H9 (cell line): ENCODE data around the gene TGFB1I1. TPM values are rescaled to one million over a fixed set of nuclear protein-coding genes. Genes with fewer than 3 reads are reported as not detected.
"Not testable (repeated sequence)": the region's sequence is repeated elsewhere in the genome, so short reads cannot be mapped to it uniquely, and the experiment has no call there.

Experiments used
- DNase-seq: peaks from one replicate; pipeline ENCODE4 v3.0.0-alpha.2; 2017
- H2AFZ ChIP-seq: one replicate; pipeline ENCODE4 v1.6.1; 2013; ENCODE audit warnings: mild to moderate bottlenecking, low read length, control low read depth, moderate library complexity
- H2AK5ac ChIP-seq: 2 replicates; pipeline ENCODE4 v1.6.1; 2013; ENCODE audit warnings: low read length, control low read depth, mixed read lengths; ENCODE audit not compliant: insufficient read length
- H2BK120ac ChIP-seq: one replicate; pipeline ENCODE4 v1.6.1; 2013; ENCODE audit warnings: low read depth, mild to moderate bottlenecking, low read length, control low read depth, inconsistent platforms; ENCODE audit not compliant: poor library complexity, severe bottlenecking
- H2BK12ac ChIP-seq: 2 replicates; pipeline ENCODE4 v1.6.1; 2013; ENCODE audit warnings: low read length, control low read depth, mixed read lengths, low read depth; ENCODE audit not compliant: insufficient read length
- H2BK15ac ChIP-seq: 2 replicates; pipeline ENCODE4 v1.6.1; 2013; ENCODE audit warnings: low read depth, low read length, control low read depth
- H2BK20ac ChIP-seq: one replicate; pipeline ENCODE4 v1.6.1; 2013; ENCODE audit warnings: low read depth, mild to moderate bottlenecking, low read length, control low read depth, inconsistent platforms; ENCODE audit not compliant: poor library complexity, severe bottlenecking
- H2BK5ac ChIP-seq: 2 replicates; pipeline ENCODE4 v1.6.1; 2013; ENCODE audit warnings: low read length, control low read depth, mixed read lengths; ENCODE audit not compliant: insufficient read length
- H3K14ac ChIP-seq: 2 replicates; pipeline ENCODE4 v1.6.1; 2013; ENCODE audit warnings: low read length, control low read depth; ENCODE audit not compliant: insufficient read depth
- H3K18ac ChIP-seq: 2 replicates; pipeline ENCODE4 v1.6.1; 2013; ENCODE audit warnings: low read depth, mild to moderate bottlenecking, mixed read lengths, low read length, control low read depth; ENCODE audit not compliant: insufficient read length
- H3K23ac ChIP-seq: 2 replicates; pipeline ENCODE4 v1.6.1; 2013; ENCODE audit warnings: low read length, control low read depth, mixed read lengths, low read depth; ENCODE audit not compliant: insufficient read length
- H3K23me2 ChIP-seq: 2 replicates; pipeline ENCODE4 v1.6.1; 2013; ENCODE audit warnings: low read depth, mild to moderate bottlenecking, mixed read lengths, low read length, control low read depth; ENCODE audit not compliant: insufficient read length, poor library complexity, severe bottlenecking
- H3K27ac ChIP-seq: 2 replicates; pipeline ENCODE4 v1.5.1; 2013; ENCODE audit warnings: low read length, control low read depth, mixed read lengths, low read depth; ENCODE audit not compliant: insufficient read length
- H3K27me3 ChIP-seq: 2 replicates; pipeline ENCODE4 v1.6.1; 2013; ENCODE audit warnings: low read length, control low read depth, inconsistent platforms; ENCODE audit not compliant: insufficient read depth
- H3K4ac ChIP-seq: 2 replicates; pipeline ENCODE4 v1.6.1; 2013; ENCODE audit warnings: low read depth, mild to moderate bottlenecking, control low read depth, inconsistent platforms, low read length, moderate library complexity
- H3K4me1 ChIP-seq: 2 replicates; pipeline ENCODE4 v1.6.1; 2013; ENCODE audit warnings: low read length, control low read depth, inconsistent platforms; ENCODE audit not compliant: insufficient read depth
- H3K4me2 ChIP-seq: 2 replicates; pipeline ENCODE4 v1.6.1; 2013; ENCODE audit warnings: low read length, control low read depth, mixed read lengths; ENCODE audit not compliant: insufficient read length, insufficient read depth
- H3K56ac ChIP-seq: 2 replicates; pipeline ENCODE4 v1.6.1; 2013; ENCODE audit warnings: low read depth, mild to moderate bottlenecking, mixed read lengths, low read length, control low read depth; ENCODE audit not compliant: insufficient read length
- H3K79me1 ChIP-seq: 2 replicates; pipeline ENCODE4 v1.6.1; 2013; ENCODE audit warnings: low read depth, mild to moderate bottlenecking, moderate library complexity, low read length, control low read depth, inconsistent platforms; ENCODE audit not compliant: insufficient read depth, poor library complexity, severe bottlenecking
- H3K79me2 ChIP-seq: 2 replicates; pipeline ENCODE4 v1.6.1; 2013; ENCODE audit warnings: low read length, control low read depth, inconsistent platforms; ENCODE audit not compliant: insufficient read depth
- H3K9ac ChIP-seq: 2 replicates; pipeline ENCODE4 v1.6.1; 2013; ENCODE audit warnings: low read length, control low read depth, mixed read lengths; ENCODE audit not compliant: insufficient read length; ENCODE audit errors: extremely low read depth
- H3K9me3 ChIP-seq: one replicate; pipeline ENCODE4 v1.6.1; 2013; ENCODE audit warnings: low read depth, low read length, inconsistent platforms; ENCODE audit not compliant: control insufficient read depth
- H3T11ph ChIP-seq: one replicate; pipeline ENCODE4 v1.6.1; 2013; ENCODE audit warnings: mild to moderate bottlenecking, low read length, control low read depth, inconsistent platforms
- H4K20me1 ChIP-seq: one replicate; pipeline ENCODE4 v1.6.1; 2013; ENCODE audit not compliant: control insufficient read depth, insufficient read length, insufficient read depth
- H4K5ac ChIP-seq: 2 replicates; pipeline ENCODE4 v1.6.1; 2013; ENCODE audit warnings: low read depth, mild to moderate bottlenecking, mixed read lengths, low read length, control low read depth; ENCODE audit not compliant: insufficient read length
- H4K8ac ChIP-seq: replicated peaks from 2 replicates; pipeline ENCODE4 v1.6.1; 2013; ENCODE audit warnings: low read length, control low read depth, mixed read lengths, low read depth; ENCODE audit not compliant: insufficient read length
- H4K91ac ChIP-seq: 2 replicates; pipeline ENCODE4 v1.6.1; 2013; ENCODE audit warnings: low read depth, mild to moderate bottlenecking, moderate library complexity, mixed read lengths, low read length, control low read depth; ENCODE audit not compliant: insufficient read length
- H3K27ac Mint-ChIP-seq, 3 experiments: 2 replicates in 2 of 3; 3 replicates in 1 of 3; pipeline ENCODE4 v1.8.0; 2020 to 2021; ENCODE audit warnings: mixed read lengths in 3 of 3, mild to moderate bottlenecking in 1 of 3, moderate library complexity in 1 of 3
- H3K27me3 Mint-ChIP-seq: 2 replicates; pipeline ENCODE4 v1.8.0; 2021; ENCODE audit warnings: low read depth, mild to moderate bottlenecking, moderate library complexity, mixed read lengths
- H3K36me3 Mint-ChIP-seq, 3 experiments: 2 replicates in 2 of 3; 3 replicates in 1 of 3; pipeline ENCODE4 v1.8.0; 2020 to 2021; ENCODE audit warnings: low read depth in 3 of 3, mixed read lengths in 3 of 3; ENCODE audit not compliant: insufficient read depth in 1 of 3
- H3K4me1 Mint-ChIP-seq, 2 experiments: 2 replicates each; pipeline ENCODE4 v1.8.0; 2020; ENCODE audit warnings: mixed read lengths in 2 of 2
- H3K4me3 Mint-ChIP-seq, 2 experiments: 2 replicates in 1 of 2; 3 replicates in 1 of 2; pipeline ENCODE4 v1.8.0; 2020 to 2021; ENCODE audit warnings: mild to moderate bottlenecking in 2 of 2, mixed read lengths in 2 of 2, moderate library complexity in 1 of 2
- H3K9me3 Mint-ChIP-seq, 2 experiments: 2 replicates in 1 of 2; 3 replicates in 1 of 2; pipeline ENCODE4 v1.8.0; 2020; ENCODE audit warnings: mild to moderate bottlenecking in 2 of 2, mixed read lengths in 2 of 2, moderate library complexity in 1 of 2
- WGBS: extraction: QIAGEN DNeasy Blood & Tissue Kit; methylation state at CpG from one replicate; pipeline ENCODE4 v1.1.7; 2013; ENCODE audit warnings: missing lambda C conversion rate, low lambda C conversion rate, mixed read lengths; ENCODE audit not compliant: insufficient read length; ENCODE audit errors: extremely low coverage; 5-methylcytosine and 5-hydroxymethylcytosine counted together
- total RNA-seq: library from RNA; stranded (reverse); gene quantifications from 2 replicates; pipeline ENCODE4 v1.2.1, GENCODE V29; 2021
- TF ChIP-seq, protein P1 (sequence below): fragments of 200-600 bp; sonication (generic); conservative IDR thresholded peaks from 3 replicates; pipeline ENCODE4 v1.8.0; 2021; ENCODE audit warnings: antibody characterized with exemption, mild to moderate bottlenecking

TGFB1I1 gene
- total RNA-seq, 1 experiment from 2014 or later, result 15.4 TPM

DNA sequence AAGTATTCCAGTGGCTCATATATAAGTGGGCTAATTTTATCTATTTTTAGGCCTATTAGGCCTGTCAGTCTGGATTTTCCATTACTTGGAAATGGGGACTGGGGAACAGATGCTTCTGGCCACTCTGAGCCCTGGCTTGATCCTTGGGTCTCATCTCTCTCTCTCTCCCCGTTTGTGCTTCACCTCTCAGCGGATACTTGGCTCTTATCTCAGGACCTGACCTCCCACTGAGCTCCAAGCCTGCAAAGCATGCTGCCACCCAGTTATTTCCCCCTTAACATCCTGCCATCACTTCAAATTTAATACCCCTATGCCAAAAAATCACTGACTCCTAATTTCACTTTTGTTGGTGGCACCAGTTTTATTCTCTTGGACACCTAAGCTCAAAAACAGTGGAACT is 33.5 kb upstream of the TGFB1I1 start:
- no peak overlapping the region for H4K91ac ChIP-seq
- H3T11ph ChIP-seq, result no peak overlapping the region
- H3K27ac ChIP-seq, result no peak overlapping the region
- no peak for DNase-seq
- no peak overlapping the region for H2BK12ac ChIP-seq
- H3K27me3 Mint-ChIP-seq, result peaks cover 4% of the 10 kb centered on the region
- no peak overlapping the region for H2BK120ac ChIP-seq
- H3K23me2 ChIP-seq, result no peaks in the 10 kb centered on the region
- no peak overlapping the region for H4K8ac ChIP-seq
- no peak overlapping the region for H2AFZ ChIP-seq
- no peak overlapping the region for H3K23ac ChIP-seq
- H2BK15ac ChIP-seq, result no peak overlapping the region
- H3K4me3 Mint-ChIP-seq, result no peak overlapping the region; a peak in 1 of 5 replicates
- H3K14ac ChIP-seq, result no peak overlapping the region
- H3K9ac ChIP-seq, result no peak overlapping the region
- no peak overlapping the region for H3K4me2 ChIP-seq
- no peaks in the 10 kb centered on the region for H3K36me3 Mint-ChIP-seq
- TF ChIP-seq, protein P1, sequence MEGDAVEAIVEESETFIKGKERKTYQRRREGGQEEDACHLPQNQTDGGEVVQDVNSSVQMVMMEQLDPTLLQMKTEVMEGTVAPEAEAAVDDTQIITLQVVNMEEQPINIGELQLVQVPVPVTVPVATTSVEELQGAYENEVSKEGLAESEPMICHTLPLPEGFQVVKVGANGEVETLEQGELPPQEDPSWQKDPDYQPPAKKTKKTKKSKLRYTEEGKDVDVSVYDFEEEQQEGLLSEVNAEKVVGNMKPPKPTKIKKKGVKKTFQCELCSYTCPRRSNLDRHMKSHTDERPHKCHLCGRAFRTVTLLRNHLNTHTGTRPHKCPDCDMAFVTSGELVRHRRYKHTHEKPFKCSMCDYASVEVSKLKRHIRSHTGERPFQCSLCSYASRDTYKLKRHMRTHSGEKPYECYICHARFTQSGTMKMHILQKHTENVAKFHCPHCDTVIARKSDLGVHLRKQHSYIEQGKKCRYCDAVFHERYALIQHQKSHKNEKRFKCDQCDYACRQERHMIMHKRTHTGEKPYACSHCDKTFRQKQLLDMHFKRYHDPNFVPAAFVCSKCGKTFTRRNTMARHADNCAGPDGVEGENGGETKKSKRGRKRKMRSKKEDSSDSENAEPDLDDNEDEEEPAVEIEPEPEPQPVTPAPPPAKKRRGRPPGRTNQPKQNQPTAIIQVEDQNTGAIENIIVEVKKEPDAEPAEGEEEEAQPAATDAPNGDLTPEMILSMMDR, result no peak
- H3K4ac ChIP-seq, result no peak overlapping the region
- H3K56ac ChIP-seq, result no peak overlapping the region
- WGBS, result no CpG with 5 or more reads among the region's 2 CpGs
- H3K27ac Mint-ChIP-seq, result no peak overlapping the region
- no peaks in the 10 kb centered on the region for H3K9me3 ChIP-seq
- no peak overlapping the region for H4K5ac ChIP-seq
- no peaks in the 10 kb centered on the region for H3K27me3 ChIP-seq
- H2BK20ac ChIP-seq, result no peak overlapping the region
- H3K4me1 Mint-ChIP-seq, result peaks cover 4 to 7% of the 10 kb centered on the region in 2 experiments
- H2BK5ac ChIP-seq, result no peak overlapping the region
- H4K20me1 ChIP-seq, result no peaks in the 10 kb centered on the region
- no peaks in the 10 kb centered on the region for H3K9me3 Mint-ChIP-seq
- no peak overlapping the region for H2AK5ac ChIP-seq
- no peak overlapping the region for H3K18ac ChIP-seq
- H3K79me1 ChIP-seq, result no peaks in the 10 kb centered on the region
- H3K79me2 ChIP-seq, result no peaks in the 10 kb centered on the region
- H3K4me1 ChIP-seq, result no peaks in the 10 kb centered on the region

DNA sequence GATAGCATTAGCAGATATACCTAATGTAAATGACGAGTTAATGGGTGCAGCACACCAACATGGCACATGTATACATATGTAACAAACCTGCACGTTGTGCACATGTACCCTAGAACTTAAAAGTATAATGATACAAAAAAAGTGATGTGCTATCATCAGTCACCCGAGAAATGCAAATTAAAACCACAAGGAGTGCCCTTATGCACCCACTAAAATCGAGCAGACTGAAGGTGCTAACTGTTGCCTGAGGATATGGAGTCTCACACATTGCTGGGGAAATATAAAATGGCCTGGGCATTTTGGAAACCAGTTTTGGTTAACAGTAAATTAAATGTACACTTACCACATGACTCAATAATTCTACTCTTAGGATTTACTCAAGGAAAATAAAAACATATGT is 32.9 kb upstream of the TGFB1I1 start:
- not testable (repeated sequence) for H2BK120ac ChIP-seq, H3K14ac ChIP-seq, H3K27me3 ChIP-seq, H3K36me3 Mint-ChIP-seq, H3K18ac ChIP-seq, H3K56ac ChIP-seq, H3K27ac Mint-ChIP-seq, H4K8ac ChIP-seq, H2AFZ ChIP-seq, H2BK12ac ChIP-seq, H2AK5ac ChIP-seq, H3K23ac ChIP-seq, H3K27me3 Mint-ChIP-seq, H3K23me2 ChIP-seq, H3K4me3 Mint-ChIP-seq, H4K91ac ChIP-seq, H3K4me1 Mint-ChIP-seq, H3K79me2 ChIP-seq, H2BK15ac ChIP-seq, H3K27ac ChIP-seq, H2BK5ac ChIP-seq, DNase-seq, H3K4ac ChIP-seq, H4K20me1 ChIP-seq, H3K4me2 ChIP-seq, H3T11ph ChIP-seq, H3K4me1 ChIP-seq, H3K79me1 ChIP-seq, H3K9ac ChIP-seq, H3K9me3 ChIP-seq, H4K5ac ChIP-seq, H3K9me3 Mint-ChIP-seq, H2BK20ac ChIP-seq
- WGBS, result no CpG with 5 or more reads among the region's 4 CpGs
